ENCODE data around the gene SP4.

DNA sequence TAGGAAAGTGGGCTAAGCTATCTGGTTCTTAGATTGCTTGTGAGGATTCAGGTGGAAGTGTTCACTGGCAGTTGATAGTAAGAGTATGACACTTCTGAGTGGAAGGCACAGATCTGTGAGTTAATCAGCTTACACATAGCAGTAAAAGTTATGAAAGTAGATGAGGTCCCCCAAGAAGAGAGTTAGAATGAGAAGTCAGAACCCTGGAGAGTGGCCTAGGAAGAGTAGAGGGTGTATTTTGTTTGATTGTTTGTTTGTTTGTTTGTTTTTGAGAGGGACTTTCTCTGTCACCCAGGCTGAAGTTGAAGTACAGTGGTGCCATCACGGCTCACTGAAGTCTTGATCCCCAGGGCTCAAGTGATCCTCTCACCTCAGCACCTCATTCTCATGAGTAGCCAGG lies 44.1 kb downstream of the SP4 start:
- TF ChIP-seq CTCF (IDR thresholded peaks at IDR 0.05): no peak
- TF ChIP-seq POLR2A (IDR thresholded peaks at IDR 0.05): no peak
- TF ChIP-seq POLR2AphosphoS5 (IDR thresholded peaks at IDR 0.05): no peak
- no peak for TF ChIP-seq EP300 (IDR thresholded peaks at IDR 0.05)

All from gastroesophageal sphincter (tissue), 3 donors.